Measurements from ENCODE around the gene OR14A2.

DNA sequence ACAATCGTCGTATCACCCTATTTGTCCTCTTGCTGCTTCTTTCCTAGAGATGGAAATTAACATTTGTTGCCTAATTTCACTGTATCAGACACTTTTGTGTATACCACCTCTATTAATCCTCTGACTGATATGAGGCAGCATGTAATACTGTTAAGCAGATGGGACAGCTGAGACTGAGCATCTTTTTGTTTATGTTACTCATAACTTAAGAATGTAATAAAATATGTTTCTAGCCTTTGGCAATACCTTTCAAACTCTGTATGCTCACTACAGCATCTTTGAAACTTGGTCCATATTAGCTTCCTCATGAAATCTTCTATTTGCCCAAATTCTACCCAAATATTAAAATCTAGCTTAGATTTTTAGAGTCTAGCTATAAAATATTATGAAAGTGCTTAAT lies 7.2 kb downstream of the OR14A2 start:
- TF ChIP-seq POLR2AphosphoS5 (IDR thresholded peaks at IDR 0.05; ENCODE audit: insufficient read depth, low read depth, low read length) (no peak), POLR2A (IDR thresholded peaks at IDR 0.05; ENCODE audit: low read depth, low read length) (no peak), MYC (IDR thresholded peaks at IDR 0.05; ENCODE audit: low read depth, low read length) (no peak)
- TF ChIP-seq, protein P1, sequence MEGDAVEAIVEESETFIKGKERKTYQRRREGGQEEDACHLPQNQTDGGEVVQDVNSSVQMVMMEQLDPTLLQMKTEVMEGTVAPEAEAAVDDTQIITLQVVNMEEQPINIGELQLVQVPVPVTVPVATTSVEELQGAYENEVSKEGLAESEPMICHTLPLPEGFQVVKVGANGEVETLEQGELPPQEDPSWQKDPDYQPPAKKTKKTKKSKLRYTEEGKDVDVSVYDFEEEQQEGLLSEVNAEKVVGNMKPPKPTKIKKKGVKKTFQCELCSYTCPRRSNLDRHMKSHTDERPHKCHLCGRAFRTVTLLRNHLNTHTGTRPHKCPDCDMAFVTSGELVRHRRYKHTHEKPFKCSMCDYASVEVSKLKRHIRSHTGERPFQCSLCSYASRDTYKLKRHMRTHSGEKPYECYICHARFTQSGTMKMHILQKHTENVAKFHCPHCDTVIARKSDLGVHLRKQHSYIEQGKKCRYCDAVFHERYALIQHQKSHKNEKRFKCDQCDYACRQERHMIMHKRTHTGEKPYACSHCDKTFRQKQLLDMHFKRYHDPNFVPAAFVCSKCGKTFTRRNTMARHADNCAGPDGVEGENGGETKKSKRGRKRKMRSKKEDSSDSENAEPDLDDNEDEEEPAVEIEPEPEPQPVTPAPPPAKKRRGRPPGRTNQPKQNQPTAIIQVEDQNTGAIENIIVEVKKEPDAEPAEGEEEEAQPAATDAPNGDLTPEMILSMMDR (IDR thresholded peaks at IDR 0.05; ENCODE audit: extremely low read depth in 1 of 2, insufficient read depth in 1 of 2, low read depth in 1 of 2, low read length in 2 of 2) = no peak

Data from endothelial cell of umbilical vein (primary cell).